ENCODE results near the gene NUBP2.

Gene NUBP2

DNA sequence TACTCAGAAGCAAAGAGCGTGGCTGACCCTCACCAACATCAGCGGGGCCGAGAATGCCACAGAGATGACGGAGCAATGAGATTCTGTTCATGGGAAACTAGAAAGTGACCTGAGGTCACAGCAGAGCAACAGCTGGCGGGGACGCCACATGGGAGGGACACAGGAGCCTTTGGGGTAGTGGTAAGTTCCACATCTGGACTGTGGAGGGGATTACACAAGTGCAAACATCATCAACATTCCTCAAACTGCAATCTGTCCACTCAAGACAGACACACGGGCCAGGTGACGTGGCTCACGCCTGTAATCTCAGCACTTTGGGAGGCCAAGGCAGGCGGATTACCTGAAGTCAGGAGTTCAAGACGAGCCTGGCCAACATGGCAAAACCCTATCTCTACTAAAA, 32.7 kb downstream of the NUBP2 start:
- in situ Hi-C loops (cut with HindIII; ENCODE audit: low sequenced_read_pairs): no loop called here
- no peak overlapping the region for H3K4me3 ChIP-seq (ENCODE audit: low read depth, low read length)
- TF ChIP-seq, protein P1, sequence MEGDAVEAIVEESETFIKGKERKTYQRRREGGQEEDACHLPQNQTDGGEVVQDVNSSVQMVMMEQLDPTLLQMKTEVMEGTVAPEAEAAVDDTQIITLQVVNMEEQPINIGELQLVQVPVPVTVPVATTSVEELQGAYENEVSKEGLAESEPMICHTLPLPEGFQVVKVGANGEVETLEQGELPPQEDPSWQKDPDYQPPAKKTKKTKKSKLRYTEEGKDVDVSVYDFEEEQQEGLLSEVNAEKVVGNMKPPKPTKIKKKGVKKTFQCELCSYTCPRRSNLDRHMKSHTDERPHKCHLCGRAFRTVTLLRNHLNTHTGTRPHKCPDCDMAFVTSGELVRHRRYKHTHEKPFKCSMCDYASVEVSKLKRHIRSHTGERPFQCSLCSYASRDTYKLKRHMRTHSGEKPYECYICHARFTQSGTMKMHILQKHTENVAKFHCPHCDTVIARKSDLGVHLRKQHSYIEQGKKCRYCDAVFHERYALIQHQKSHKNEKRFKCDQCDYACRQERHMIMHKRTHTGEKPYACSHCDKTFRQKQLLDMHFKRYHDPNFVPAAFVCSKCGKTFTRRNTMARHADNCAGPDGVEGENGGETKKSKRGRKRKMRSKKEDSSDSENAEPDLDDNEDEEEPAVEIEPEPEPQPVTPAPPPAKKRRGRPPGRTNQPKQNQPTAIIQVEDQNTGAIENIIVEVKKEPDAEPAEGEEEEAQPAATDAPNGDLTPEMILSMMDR (IDR thresholded peaks at IDR 0.05; ENCODE audit: low read depth, low read length, missing control alignments): no peak
- no peak for DNase-seq (ENCODE audit: low read depth)

DNA sequence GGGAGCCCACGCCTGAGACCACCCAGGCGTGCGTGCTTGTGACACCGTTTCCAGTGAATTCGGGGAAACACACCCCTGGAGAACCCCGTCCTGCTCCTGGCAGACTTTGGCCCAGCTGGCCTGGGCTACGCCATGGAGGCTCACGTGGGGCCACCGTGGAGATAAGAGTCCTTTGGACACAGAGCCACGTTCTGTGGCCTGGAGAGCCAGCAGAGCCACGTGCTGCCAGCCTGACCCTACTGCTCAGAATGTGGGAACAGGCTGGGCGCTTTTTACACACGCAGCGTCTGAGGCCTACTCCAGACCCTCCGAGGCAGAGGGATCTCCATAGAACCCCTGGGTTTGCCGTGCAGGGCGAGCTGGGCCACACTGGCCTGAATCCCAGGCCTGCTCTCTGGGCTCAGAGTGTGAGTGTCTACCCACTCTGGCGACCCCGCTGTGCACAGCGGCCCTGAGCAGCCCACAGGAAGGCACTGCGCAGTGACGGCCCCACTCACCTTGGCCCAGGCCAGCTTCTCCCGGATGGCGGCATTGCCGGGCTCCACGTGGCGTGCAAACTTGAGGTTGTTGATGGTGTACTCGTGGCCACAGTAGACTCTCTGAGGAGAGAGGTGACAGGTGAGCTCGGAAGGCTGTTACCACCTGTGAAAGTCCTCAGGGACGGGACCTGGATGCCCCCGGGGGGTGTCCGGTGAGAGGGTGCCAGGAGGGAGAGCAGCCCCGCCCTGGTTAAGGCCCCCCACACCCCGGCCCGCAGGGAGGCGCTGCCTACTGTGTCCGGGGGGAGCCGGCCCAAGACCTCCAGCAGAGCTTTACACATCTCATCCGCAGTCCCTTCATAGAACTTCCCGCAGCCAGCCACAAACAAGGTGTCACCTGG, 33.9 kb downstream of the NUBP2 start:
- no peak for DNase-seq (ENCODE audit: low read depth)
- TF ChIP-seq, protein P1 (IDR thresholded peaks at IDR 0.05; ENCODE audit: low read depth, low read length, missing control alignments): no peak
- no peak overlapping the region for H3K4me3 ChIP-seq (ENCODE audit: low read depth, low read length)
- in situ Hi-C loops (cut with HindIII; ENCODE audit: low sequenced_read_pairs): no loop called here

DNA sequence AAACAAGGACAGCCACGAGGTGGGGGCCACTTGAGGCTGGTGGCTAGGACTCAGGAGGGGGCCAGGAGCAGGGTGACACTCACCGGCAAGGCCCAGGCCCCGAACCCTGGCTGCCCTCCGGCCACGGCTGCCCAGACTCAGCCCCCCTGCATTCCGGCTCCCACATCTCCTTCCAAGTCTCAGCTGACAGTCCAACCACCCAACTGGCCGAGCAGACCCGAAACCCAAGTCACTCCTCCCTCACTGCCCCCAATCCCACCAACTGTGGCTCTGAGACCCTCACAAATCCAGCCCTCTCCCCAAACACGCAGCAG, 34.5 kb downstream of the NUBP2 start:
- TF ChIP-seq, protein P1 (IDR thresholded peaks at IDR 0.05; ENCODE audit: low read depth, low read length, missing control alignments): no peak
- in situ Hi-C loops (cut with HindIII; ENCODE audit: low sequenced_read_pairs): no loop called here
- H3K4me3 ChIP-seq (ENCODE audit: low read depth, low read length): no peak overlapping the region
- DNase-seq (ENCODE audit: low read depth): no peak

DNA sequence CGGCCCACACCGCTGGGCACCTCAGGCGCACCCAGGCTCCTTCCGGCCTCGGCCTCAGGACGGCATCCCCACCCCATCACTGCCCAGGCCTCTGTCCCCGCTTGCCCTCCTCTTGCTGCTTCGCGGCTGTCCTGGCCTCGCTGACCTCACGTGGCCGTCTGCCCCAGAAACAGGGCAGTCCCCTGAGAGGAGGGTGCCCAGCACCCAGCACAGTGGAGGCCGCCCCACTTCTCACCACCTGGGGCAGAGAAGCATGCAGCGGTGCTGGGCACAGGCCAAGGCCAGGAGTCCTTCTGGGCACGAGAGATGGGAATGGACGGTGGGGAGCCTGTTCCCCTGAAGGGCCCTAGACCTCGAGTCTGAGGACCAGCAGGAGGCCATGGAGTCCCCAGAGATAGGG, 35.0 kb downstream of the NUBP2 start:
- DNase-seq (ENCODE audit: low read depth): no peak
- TF ChIP-seq, protein P1 (IDR thresholded peaks at IDR 0.05; ENCODE audit: low read depth, low read length, missing control alignments): no peak
- in situ Hi-C loops (cut with HindIII; ENCODE audit: low sequenced_read_pairs): no loop called here
- H3K4me3 ChIP-seq (ENCODE audit: low read depth, low read length): no peak overlapping the region

DNA sequence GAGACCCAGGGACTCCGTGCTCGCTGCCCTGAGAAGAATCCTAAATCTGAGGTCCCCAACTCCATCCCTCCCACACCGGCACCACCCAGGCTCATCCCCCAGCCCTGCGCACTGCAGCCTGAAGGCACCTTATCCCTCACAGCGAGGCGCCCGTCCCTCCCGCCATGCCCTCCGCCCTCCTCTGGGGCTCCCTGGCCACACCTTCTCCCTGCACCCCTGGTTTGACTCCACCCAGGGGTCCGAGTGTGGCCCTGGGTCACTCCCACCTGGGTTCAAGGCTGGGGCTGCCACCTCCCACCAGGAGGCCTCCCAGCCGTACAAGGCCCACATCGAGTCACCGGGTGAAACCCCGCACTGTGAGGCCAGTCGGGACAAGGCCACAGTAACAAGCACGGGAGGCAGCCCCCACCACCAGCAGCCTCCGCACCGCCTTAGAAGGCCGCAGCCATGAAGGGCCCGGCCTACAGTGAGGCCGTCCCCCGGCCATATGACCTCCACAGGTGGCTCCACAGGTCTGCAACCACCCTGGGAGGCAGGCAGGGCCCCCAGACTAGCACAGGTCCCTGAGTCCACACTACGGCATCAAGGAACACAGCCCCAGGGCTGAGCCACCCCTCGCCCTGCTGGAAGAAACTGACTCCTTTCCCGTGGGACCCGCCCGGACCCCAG, 35.6 kb downstream of the NUBP2 start:
- in situ Hi-C loops (cut with HindIII; ENCODE audit: low sequenced_read_pairs): no loop called here
- no peak overlapping the region for H3K4me3 ChIP-seq (ENCODE audit: low read depth, low read length)
- TF ChIP-seq, protein P1 (IDR thresholded peaks at IDR 0.05; ENCODE audit: low read depth, low read length, missing control alignments): no peak
- DNase-seq (ENCODE audit: low read depth): no peak

DNA sequence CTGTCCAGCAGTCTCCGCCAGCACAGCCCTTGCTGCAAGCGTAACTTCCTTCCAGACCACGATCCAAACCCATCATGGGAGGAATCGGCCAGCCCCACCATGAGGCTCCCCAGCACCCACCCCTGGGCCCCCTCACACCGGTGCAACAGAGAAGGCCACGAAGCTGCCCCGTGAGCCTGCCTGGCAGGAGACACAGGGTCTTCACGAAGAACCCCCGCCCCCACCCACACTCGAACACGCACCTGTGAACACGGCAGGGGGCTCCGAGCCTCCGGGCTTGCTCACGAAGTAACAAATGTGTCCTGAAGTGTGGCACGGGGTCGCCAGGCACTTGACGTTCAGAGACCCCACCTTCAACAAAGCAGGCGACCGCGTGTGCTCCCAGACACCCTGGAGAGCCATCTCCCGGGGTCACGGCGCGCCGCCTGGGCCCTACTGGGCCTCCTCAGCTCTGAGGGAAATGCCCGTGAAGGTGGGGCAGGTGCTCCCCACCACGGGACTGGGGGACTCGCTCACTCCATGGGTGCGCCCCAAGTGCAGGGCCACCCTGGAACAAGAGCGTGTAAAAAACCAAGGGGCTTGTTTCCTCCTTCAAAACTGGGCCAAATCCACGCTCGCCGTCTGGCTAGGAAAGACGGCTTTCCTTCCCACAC, 36.2 kb downstream of the NUBP2 start:
- in situ Hi-C loops (cut with HindIII; ENCODE audit: low sequenced_read_pairs): no loop called here

More for the DNA sequence above, 36.2 kb downstream of the NUBP2 start:
- no peak overlapping the region for H3K4me3 ChIP-seq (ENCODE audit: low read depth, low read length)
- TF ChIP-seq, protein P1 (IDR thresholded peaks at IDR 0.05; ENCODE audit: low read depth, low read length, missing control alignments): no peak
- no peak for DNase-seq (ENCODE audit: low read depth)

All from astrocyte of the cerebellum (primary cell).